GM15510 (cell line): ENCODE data around the gene DNAJB12.

Source experiments
- POLR2A ChIP-seq: IDR thresholded peaks from 3 replicates; pipeline ENCODE4 v1.6.1; 2011; ENCODE audit warnings: borderline replicate concordance; ENCODE audit not compliant: insufficient read length; ENCODE audit errors: extremely low read depth

DNAJB12 gene

GRCh38 chr10:72365106-72365895, 10.6 kb upstream of the DNAJB12 start:
- TF ChIP-seq POLR2A, result no peak

GRCh38 chr10:72364239-72364777, 9.6 kb upstream of the DNAJB12 start:
- TF ChIP-seq POLR2A, result peak; percentile 50

DNA sequence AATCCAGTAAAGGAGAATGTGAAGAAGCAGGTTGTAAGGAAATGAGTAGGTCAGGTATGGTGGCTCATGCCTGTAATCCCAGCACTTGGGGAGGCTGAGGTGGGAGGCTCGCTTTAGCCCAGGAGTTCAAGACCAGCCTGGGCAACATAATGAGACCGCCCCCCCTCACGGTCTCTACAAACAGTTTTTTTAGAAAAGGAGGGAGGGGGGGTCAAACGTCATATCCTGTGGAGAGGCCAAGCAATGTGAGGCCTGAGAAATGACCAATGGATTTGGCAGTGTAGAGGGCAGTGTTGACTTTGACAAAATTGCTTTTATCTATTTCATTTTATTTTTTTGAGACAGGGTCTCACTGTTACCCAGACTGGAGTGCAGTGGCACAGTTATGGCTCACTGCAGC, 2.3 kb upstream of the DNAJB12 start:
- no peak for TF ChIP-seq POLR2A

DNA sequence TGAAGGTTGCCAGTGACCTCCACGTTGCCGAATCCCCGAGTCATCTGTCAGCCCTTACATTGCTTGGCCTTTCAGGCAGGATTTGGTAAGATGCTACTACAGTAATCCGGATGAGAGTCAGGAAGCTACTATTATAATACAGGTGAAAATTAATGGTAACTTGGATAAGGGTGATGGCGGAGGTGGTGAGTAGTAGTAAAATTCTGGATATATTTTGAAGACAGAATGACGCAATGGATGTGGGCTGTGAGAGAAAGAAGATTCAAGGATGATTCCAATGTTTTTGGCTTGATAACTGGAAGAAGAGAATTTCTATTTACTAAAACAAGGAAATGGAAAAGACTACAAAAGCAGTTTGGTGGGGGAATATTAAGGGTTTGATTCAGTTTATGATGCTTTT, 1.4 kb upstream of the DNAJB12 start:
- TF ChIP-seq POLR2A, result no peak

GRCh38 chr10:72355214-72355555, 466 bp upstream of the DNAJB12 start:
- TF ChIP-seq POLR2A, result no peak

GRCh38 chr10:72353965-72354355, 759 bp downstream of the DNAJB12 start:
- TF ChIP-seq POLR2A, result no peak

DNA sequence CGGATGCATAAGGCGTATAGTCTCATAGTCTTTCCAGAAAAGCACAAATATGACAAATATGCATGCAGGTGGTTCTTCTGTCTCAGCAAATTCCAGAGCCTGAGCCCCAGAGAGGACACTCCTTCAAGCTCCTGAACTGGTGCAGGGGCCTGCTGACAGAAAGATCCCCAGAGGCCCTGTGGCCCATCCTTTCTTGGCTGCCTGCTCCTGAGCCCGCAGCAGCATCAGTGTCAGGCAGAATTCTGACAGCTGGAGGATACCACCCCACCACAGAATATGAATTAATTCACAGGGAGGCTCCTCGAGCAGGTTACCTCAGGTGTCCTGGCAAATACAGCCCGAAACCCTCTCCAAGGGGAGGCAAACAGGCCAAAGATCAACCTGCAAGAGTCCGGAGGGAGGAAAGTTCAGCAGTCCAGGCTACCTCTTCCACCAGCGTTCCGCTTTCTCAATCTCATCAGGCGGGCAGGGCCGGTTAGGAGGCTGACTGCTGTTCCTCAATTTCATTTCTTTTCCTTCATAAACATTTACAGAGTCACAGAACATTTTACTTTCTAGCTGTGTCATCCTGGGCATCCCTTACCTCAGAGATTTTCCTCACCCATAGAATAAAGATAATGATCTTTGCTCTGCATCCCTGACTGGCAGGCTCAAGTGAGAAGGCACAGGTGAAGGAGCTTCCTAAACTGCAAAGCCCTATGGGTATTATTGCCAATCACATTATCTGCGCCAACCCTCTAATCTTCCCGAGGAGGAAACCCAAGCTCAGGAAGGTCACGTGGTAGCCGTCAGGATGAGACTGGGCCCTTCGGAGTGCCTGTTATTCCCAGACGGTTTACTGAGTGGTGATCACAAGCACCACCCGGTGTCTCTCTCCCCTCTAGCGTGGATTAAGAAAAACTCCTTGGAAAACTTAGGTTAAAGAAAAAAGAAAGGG, 1.4 kb downstream of the DNAJB12 start:
- TF ChIP-seq POLR2A, result no peak

- no peak for TF ChIP-seq POLR2A
Observed at GRCh38 chr10:72351479-72351878, 3.2 kb downstream of the DNAJB12 start.

DNA sequence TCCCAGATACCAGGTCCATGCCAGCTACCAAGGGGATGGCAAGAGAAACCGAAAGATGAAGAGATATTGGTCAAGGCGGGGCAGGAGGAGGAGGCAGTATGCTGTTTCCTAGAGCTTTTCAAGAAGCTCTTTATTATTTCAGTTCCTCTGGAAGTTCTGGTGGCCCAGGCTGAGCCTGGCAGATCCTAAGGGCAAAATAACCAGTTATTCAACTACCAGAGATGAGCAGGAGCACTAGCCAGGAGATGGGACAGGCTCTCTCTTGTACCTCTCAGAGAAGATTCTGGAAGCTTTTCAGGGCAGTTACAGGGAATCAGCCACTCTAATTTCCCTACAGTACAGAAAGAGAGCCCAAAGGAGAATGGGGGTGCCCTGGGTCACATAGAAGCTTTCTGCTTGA, 5.3 kb downstream of the DNAJB12 start:
- TF ChIP-seq POLR2A, result no peak

- no peak for TF ChIP-seq POLR2A
Observed at GRCh38 chr10:72348282-72348681, 6.4 kb downstream of the DNAJB12 start.

GRCh38 chr10:72344932-72345331, 9.8 kb downstream of the DNAJB12 start:
- no peak for TF ChIP-seq POLR2A

GRCh38 chr10:72342911-72343310, 11.8 kb downstream of the DNAJB12 start:
- no peak for TF ChIP-seq POLR2A

GRCh38 chr10:72340510-72341261, 14.0 kb downstream of the DNAJB12 start:
- TF ChIP-seq POLR2A, result no peak

DNA sequence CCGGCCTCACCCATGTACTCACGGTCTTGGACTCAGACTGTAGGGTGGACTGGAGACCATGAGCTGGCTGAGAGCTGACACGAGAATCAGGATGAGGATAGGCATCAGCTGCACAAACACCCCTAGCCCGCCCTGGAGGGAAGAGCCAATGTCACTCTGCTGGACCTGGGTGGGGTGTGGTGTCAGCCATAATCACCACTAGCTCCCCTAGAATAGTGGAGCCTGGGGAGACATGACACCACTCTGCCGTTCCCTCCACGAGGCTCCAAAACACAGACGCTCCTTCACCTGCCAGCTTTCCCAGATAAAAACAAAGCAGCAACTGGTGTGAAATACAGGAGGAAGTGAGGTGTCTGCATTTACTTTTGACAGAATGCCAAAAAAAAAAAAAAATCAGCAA, 16.5 kb downstream of the DNAJB12 start:
- TF ChIP-seq POLR2A, result no peak

DNA sequence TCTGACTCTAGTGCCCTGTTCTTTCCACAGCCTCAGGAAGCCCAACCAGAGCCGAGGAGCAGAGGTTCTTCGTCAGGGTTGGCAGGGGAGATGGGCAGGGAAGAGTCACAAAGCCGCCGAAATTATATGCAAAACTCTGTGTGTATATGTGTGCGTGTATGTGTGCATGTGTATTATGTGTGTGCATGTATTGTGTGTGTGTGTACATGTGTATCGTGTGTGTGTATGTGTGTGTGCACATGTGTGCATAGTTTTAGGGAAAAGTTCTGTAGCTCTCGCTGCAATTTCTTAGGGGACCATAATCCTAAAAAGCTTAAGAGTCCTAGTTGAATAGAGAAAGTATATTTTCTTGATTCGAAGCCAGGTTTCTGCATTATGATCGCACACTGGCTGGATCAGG, 17.0 kb downstream of the DNAJB12 start:
- no peak for TF ChIP-seq POLR2A
